ENCODE data around the gene PTPRT. TPM values are rescaled to one million over a fixed set of nuclear protein-coding genes. Genes with fewer than 3 reads are reported as not detected.

Gene PTPRT
- total RNA-seq, 4 donors from 2014 or later, result 0.63 to 2.2 (median 1.8) TPM

DNA sequence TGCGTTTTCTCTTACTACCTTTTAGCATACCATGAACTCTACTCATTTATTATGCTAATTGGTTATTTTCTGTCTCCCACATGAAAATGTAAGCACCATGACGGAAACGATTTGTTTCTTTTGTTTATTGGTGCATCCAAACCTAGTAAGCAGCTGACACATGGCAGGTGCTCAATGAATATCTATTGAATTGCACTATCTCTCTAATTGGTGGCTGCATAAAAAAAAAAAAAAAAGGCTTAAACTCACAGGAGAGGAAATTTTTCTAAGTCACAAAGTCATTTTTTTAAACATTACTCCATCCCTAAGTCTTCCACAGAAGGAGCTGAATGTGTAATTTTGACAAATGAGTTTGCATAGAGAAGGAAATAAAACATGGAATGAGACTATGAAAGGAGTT lies 608.4 kb downstream of the PTPRT start:
- no peak for ATAC-seq (ENCODE audit: low FRiP score)
- TF ChIP-seq, protein P1, sequence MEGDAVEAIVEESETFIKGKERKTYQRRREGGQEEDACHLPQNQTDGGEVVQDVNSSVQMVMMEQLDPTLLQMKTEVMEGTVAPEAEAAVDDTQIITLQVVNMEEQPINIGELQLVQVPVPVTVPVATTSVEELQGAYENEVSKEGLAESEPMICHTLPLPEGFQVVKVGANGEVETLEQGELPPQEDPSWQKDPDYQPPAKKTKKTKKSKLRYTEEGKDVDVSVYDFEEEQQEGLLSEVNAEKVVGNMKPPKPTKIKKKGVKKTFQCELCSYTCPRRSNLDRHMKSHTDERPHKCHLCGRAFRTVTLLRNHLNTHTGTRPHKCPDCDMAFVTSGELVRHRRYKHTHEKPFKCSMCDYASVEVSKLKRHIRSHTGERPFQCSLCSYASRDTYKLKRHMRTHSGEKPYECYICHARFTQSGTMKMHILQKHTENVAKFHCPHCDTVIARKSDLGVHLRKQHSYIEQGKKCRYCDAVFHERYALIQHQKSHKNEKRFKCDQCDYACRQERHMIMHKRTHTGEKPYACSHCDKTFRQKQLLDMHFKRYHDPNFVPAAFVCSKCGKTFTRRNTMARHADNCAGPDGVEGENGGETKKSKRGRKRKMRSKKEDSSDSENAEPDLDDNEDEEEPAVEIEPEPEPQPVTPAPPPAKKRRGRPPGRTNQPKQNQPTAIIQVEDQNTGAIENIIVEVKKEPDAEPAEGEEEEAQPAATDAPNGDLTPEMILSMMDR (IDR thresholded peaks at IDR 0.05), result no peak
- DNase-seq (ENCODE audit: low spot score), result no peak

DNA sequence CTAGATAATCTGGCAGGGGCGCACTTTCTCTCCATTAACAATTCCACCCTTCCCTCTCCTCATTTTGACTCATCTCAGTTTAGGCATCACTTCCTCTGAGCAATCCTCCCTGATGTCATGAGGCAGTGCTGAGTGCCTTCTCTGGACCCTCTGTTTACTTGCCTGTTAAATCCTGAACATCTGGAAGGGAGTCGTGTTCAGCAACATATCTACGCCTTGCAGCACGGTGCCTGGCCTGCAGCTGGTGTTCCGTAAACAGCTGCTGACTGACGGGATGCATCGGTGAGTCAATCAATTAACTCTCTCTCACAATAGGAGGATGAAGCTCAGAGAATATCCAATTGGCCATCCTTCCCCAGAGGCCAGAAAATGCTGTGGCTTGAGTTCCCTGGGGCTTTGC lies 613.5 kb downstream of the PTPRT start:
- no peak for ATAC-seq (ENCODE audit: low FRiP score)
- TF ChIP-seq, protein P1 (IDR thresholded peaks at IDR 0.05), result no peak
- DNase-seq (ENCODE audit: low spot score), result no peak

DNA sequence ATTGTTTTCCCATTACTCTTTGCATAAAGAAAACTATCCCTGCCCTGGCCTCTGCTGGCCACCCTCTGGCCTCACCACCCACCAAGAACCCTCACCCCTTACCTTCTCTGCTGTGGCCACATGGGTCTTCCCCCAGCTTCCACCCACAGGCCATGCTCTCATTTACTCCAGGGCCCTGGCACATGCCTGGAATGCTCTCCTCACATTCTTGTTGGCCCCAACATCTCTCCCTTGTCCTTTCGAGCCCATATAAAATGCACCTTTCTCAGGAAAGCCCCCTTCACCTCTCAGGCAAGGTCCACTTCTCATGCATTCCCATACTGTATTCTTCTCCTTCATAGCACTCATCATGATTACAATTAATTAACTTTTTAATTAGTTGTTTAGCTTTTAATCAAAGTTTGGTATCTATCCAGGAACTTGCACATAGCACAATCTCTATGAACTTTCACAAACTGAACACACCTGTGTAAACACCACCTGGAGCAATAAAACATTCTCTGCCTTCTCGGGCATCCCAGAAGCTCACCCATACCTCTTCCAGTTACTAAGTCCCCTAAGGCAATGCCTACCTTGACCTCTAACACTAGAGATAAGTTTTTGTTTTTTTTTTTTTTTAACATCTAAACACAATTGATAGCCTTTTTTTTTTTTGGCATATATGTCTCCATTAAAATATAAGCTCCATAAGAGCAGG lies 617.2 kb downstream of the PTPRT start:
- ATAC-seq (ENCODE audit: low FRiP score), result no peak
- TF ChIP-seq, protein P1 (IDR thresholded peaks at IDR 0.05), result no peak
- DNase-seq (ENCODE audit: low spot score), result no peak

DNA sequence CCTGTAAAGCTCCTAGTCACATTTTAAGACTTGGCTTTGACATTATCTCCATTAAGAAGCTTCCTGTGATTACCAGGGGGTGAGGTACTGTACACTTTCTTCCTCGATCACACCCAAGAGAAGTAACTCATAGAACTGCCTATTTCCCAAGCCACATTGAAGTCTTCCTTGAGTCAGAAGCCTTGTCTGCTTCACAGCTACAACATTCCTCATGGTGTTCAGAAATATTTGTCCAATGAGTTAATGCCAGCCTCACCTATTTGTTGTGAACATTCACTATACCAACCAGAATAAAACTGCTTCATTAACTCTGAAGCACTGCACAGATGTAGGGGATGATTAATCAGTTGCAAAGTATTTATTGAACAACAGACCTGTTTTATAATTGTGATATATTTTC lies 622.3 kb downstream of the PTPRT start:
- no peak for DNase-seq (ENCODE audit: low spot score)
- TF ChIP-seq, protein P1 (IDR thresholded peaks at IDR 0.05), result no peak
- ATAC-seq (ENCODE audit: low FRiP score), result no peak

DNA sequence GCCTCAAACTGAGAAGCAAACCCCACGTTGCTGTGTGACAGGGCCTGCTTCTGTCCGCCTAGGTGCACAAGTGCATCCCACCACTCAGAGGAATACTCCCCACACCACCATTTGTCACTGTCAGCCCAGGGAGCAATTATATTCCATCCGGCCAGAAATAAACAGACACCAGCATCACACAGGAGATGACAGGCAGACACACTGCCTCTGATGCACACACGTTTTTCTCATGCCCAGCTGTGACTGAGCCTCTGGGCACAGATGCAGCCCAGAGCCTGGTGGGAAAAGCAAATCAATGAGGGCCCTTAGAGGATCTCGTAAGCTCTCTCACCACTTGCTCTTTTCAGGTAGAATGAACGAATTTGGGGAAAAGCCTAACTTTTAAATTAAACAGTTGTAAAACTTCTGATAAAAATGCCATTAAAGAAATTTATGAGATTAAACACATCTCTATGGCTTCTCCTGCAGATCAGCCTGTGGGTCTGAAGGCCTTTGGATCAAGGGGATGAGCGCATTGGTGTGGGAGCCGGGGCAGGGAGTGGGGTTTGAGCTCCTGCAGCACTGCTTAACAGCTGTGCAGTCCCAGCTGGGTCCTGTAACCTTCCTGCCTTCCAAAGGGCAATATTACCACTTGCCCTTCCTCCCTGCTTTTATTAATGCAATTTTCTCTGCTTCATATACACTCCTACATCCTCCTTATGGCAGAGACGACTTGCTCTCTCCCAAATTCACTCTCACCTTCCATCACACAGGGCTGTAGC lies 624.3 kb downstream of the PTPRT start:
- no peak for DNase-seq (ENCODE audit: low spot score)
- no peak for ATAC-seq (ENCODE audit: low FRiP score)
- TF ChIP-seq, protein P1 (IDR thresholded peaks at IDR 0.05), result no peak

DNA sequence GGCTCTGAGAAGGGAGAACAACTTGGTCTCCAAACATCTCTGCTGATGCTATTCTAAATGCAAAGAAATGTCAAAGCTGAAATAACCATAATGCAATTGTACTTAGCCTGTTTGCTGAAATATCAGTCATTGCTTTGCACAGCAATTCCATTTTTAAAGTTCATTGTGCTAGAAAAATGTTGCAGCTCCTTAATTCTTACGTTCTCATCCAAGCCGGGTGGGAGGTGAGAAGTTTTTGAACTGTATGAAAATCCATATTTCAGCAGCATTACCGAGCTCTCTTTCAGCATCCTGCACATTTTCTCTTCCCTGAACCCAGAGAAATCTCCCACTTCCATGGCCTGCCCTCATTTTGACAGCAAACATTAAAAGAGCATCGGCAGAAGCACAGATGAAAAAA lies 630.0 kb downstream of the PTPRT start:
- TF ChIP-seq, protein P1 (IDR thresholded peaks at IDR 0.05), result no peak
- no peak for DNase-seq (ENCODE audit: low spot score)
- no peak for ATAC-seq (ENCODE audit: low FRiP score)

DNA sequence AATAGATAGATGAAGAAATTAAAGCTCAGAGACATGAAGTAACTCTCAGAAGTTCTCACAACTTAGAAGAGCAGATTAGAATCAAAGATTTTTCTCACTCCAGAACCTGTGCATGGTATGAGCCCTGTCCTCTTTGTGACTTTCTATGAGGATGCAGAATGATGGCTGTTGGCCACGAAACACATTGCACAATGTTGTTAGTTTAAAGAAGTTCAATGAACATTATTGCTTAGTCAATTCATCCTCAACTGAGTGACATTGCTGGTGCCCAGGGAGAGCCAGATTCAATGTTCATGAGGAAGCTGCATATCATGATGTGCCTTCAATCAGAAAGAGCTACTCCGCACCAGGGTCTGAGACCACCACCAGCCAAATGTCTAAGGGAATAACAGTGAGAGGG lies 633.1 kb downstream of the PTPRT start:
- TF ChIP-seq, protein P1 (IDR thresholded peaks at IDR 0.05), result no peak
- DNase-seq (ENCODE audit: low spot score) (no peak), ATAC-seq (ENCODE audit: low FRiP score) (no peak)
